ENCODE results near the gene PRAMEF15. TPM values are rescaled to one million over a fixed set of nuclear protein-coding genes. Genes with fewer than 3 reads are reported as not detected.
"Not testable (repeated sequence)": the region's sequence is repeated elsewhere in the genome, so short reads cannot be mapped to it uniquely, and the experiment has no call there.

Gene PRAMEF15
- total and polyA plus RNA-seq, 10 of the 15 experiments (the other 5 are each of a cell fraction or from before 2014, with no cell fraction given): not detected

GRCh38 chr1:13302197-13302596, 13.2 kb upstream of the PRAMEF15 start:
- RAD21 ChIA-PET (ENCODE audit: unreplicated experiment); SMC1A ChIA-PET (ENCODE audit: uncharacterized antibody, unreplicated experiment); H3K4me1 ChIP-seq (ENCODE audit: control insufficient read depth, insufficient read depth, low read length); CTCF ChIA-PET; H3K27ac ChIP-seq (ENCODE audit: control insufficient read depth, insufficient read depth); H3K9ac ChIP-seq (ENCODE audit: control insufficient read depth, insufficient read depth, low read length); DNase-seq (ENCODE audit: low read depth, low spot score); H3K27me3 ChIP-seq (replicated peaks in 1 of 2; ENCODE audit: control insufficient read depth in 2 of 2, insufficient read depth in 2 of 2, low read length in 1 of 2); H4K20me1 ChIP-seq (ENCODE audit: control insufficient read depth, insufficient read depth); H3K4me3 ChIP-seq; H2AFZ ChIP-seq (ENCODE audit: control insufficient read depth, low read depth, low read length); ATAC-seq; FAIRE-seq; BruUV-seq (replicated peaks); H3K4me2 ChIP-seq (ENCODE audit: control insufficient read depth, insufficient read depth); H3K9me3 ChIP-seq (replicated peaks; ENCODE audit: control insufficient read depth, insufficient read depth, low read length); intact Hi-C loops (cut with micrococcal nuclease; ENCODE audit: unreplicated experiment); POLR2A ChIA-PET; in situ Hi-C loops (cut with MboI); H3K79me2 ChIP-seq (ENCODE audit: control insufficient read depth, insufficient read depth, low read length); H3K36me3 ChIP-seq (ENCODE audit: control insufficient read depth in 2 of 2, insufficient read depth in 2 of 2, low read length in 1 of 2): not testable (repeated sequence)

GRCh38 chr1:13303239-13303638, 12.1 kb upstream of the PRAMEF15 start, which contains the start of gene PRAMEF33:
Gene PRAMEF33 (plus strand): TSS chr1:13303539. CDS start chr1:13305955, 2,416 bp downstream.
- CTCF ChIA-PET; in situ Hi-C loops (cut with MboI); intact Hi-C loops (cut with micrococcal nuclease; ENCODE audit: unreplicated experiment); FAIRE-seq; H3K27ac ChIP-seq (ENCODE audit: control insufficient read depth, insufficient read depth); H3K4me1 ChIP-seq (ENCODE audit: control insufficient read depth, insufficient read depth, low read length); H3K4me2 ChIP-seq (ENCODE audit: control insufficient read depth, insufficient read depth); H3K27me3 ChIP-seq (replicated peaks in 1 of 2; ENCODE audit: control insufficient read depth in 2 of 2, insufficient read depth in 2 of 2, low read length in 1 of 2); H2AFZ ChIP-seq (ENCODE audit: control insufficient read depth, low read depth, low read length); RAD21 ChIA-PET (ENCODE audit: unreplicated experiment); SMC1A ChIA-PET (ENCODE audit: uncharacterized antibody, unreplicated experiment); H3K9me3 ChIP-seq (replicated peaks; ENCODE audit: control insufficient read depth, insufficient read depth, low read length); ATAC-seq; DNase-seq (ENCODE audit: low read depth, low spot score); POLR2A ChIA-PET; H3K36me3 ChIP-seq (ENCODE audit: control insufficient read depth in 2 of 2, insufficient read depth in 2 of 2, low read length in 1 of 2); H3K79me2 ChIP-seq (ENCODE audit: control insufficient read depth, insufficient read depth, low read length); H3K9ac ChIP-seq (ENCODE audit: control insufficient read depth, insufficient read depth, low read length); BruUV-seq (replicated peaks); H3K4me3 ChIP-seq; H4K20me1 ChIP-seq (ENCODE audit: control insufficient read depth, insufficient read depth): not testable (repeated sequence)
- no CpG with 5 or more reads among the region's 1 CpG for WGBS (ENCODE audit: insufficient coverage, insufficient replicate concordance, low lambda C conversion rate, missing lambda C conversion rate)

GRCh38 chr1:13342496-13342895, 27.1 kb downstream of the PRAMEF15 start:
- H3K4me1 ChIP-seq (ENCODE audit: control insufficient read depth, insufficient read depth, low read length); H3K27me3 ChIP-seq (replicated peaks in 1 of 2; ENCODE audit: control insufficient read depth in 2 of 2, insufficient read depth in 2 of 2, low read length in 1 of 2); POLR2A ChIA-PET; H3K9ac ChIP-seq (ENCODE audit: control insufficient read depth, insufficient read depth, low read length); H2AFZ ChIP-seq (ENCODE audit: control insufficient read depth, low read depth, low read length); H3K9me3 ChIP-seq (replicated peaks; ENCODE audit: control insufficient read depth, insufficient read depth, low read length); H3K4me3 ChIP-seq; BruUV-seq (replicated peaks); FAIRE-seq; intact Hi-C loops (cut with micrococcal nuclease; ENCODE audit: unreplicated experiment); SMC1A ChIA-PET (ENCODE audit: uncharacterized antibody, unreplicated experiment); DNase-seq (ENCODE audit: low read depth, low spot score); CTCF ChIA-PET; H4K20me1 ChIP-seq (ENCODE audit: control insufficient read depth, insufficient read depth); ATAC-seq; in situ Hi-C loops (cut with MboI); H3K27ac ChIP-seq (ENCODE audit: control insufficient read depth, insufficient read depth); H3K36me3 ChIP-seq (ENCODE audit: control insufficient read depth in 2 of 2, insufficient read depth in 2 of 2, low read length in 1 of 2); H3K79me2 ChIP-seq (ENCODE audit: control insufficient read depth, insufficient read depth, low read length); H3K4me2 ChIP-seq (ENCODE audit: control insufficient read depth, insufficient read depth); RAD21 ChIA-PET (ENCODE audit: unreplicated experiment): not testable (repeated sequence)
- 3% methylated on average over 8 of the region's 8 CpGs for WGBS (ENCODE audit: insufficient coverage, insufficient replicate concordance, low lambda C conversion rate, missing lambda C conversion rate)

GRCh38 chr1:13347034-13347433, 31.7 kb downstream of the PRAMEF15 start, which contains the start of gene PRAMEF14:
Gene PRAMEF14 (minus strand): TSS chr1:13347134. CDS start chr1:13345314, 1,820 bp downstream.
- DNase-seq (ENCODE audit: low read depth, low spot score); POLR2A ChIA-PET; FAIRE-seq; H4K20me1 ChIP-seq (ENCODE audit: control insufficient read depth, insufficient read depth); H3K4me2 ChIP-seq (ENCODE audit: control insufficient read depth, insufficient read depth); H3K9me3 ChIP-seq (replicated peaks; ENCODE audit: control insufficient read depth, insufficient read depth, low read length); H3K27ac ChIP-seq (ENCODE audit: control insufficient read depth, insufficient read depth); in situ Hi-C loops (cut with MboI); ATAC-seq; H3K79me2 ChIP-seq (ENCODE audit: control insufficient read depth, insufficient read depth, low read length); BruUV-seq (replicated peaks); intact Hi-C loops (cut with micrococcal nuclease; ENCODE audit: unreplicated experiment); CTCF ChIA-PET; SMC1A ChIA-PET (ENCODE audit: uncharacterized antibody, unreplicated experiment); H3K4me1 ChIP-seq (ENCODE audit: control insufficient read depth, insufficient read depth, low read length); H2AFZ ChIP-seq (ENCODE audit: control insufficient read depth, low read depth, low read length); H3K9ac ChIP-seq (ENCODE audit: control insufficient read depth, insufficient read depth, low read length); RAD21 ChIA-PET (ENCODE audit: unreplicated experiment); H3K36me3 ChIP-seq (ENCODE audit: control insufficient read depth in 2 of 2, insufficient read depth in 2 of 2, low read length in 1 of 2); H3K4me3 ChIP-seq; H3K27me3 ChIP-seq (replicated peaks in 1 of 2; ENCODE audit: control insufficient read depth in 2 of 2, insufficient read depth in 2 of 2, low read length in 1 of 2): not testable (repeated sequence)
- 15% methylated on average over 7 of the region's 7 CpGs for WGBS (ENCODE audit: insufficient coverage, insufficient replicate concordance, low lambda C conversion rate, missing lambda C conversion rate)
